H9 (cell line): ENCODE results near the gene METRN. TPM values are rescaled to one million over a fixed set of nuclear protein-coding genes. Genes with fewer than 3 reads are reported as not detected.

Experiments used
- DNase-seq: peaks from one replicate; pipeline ENCODE4 v3.0.0-alpha.2; 2017
- H2AFZ ChIP-seq: one replicate; pipeline ENCODE4 v1.6.1; 2013; ENCODE audit warnings: mild to moderate bottlenecking, low read length, control low read depth, moderate library complexity
- H2AK5ac ChIP-seq: 2 replicates; pipeline ENCODE4 v1.6.1; 2013; ENCODE audit warnings: low read length, control low read depth, mixed read lengths; ENCODE audit not compliant: insufficient read length
- H2BK120ac ChIP-seq: one replicate; pipeline ENCODE4 v1.6.1; 2013; ENCODE audit warnings: low read depth, mild to moderate bottlenecking, low read length, control low read depth, inconsistent platforms; ENCODE audit not compliant: poor library complexity, severe bottlenecking
- H2BK12ac ChIP-seq: 2 replicates; pipeline ENCODE4 v1.6.1; 2013; ENCODE audit warnings: low read length, control low read depth, mixed read lengths, low read depth; ENCODE audit not compliant: insufficient read length
- H2BK15ac ChIP-seq: 2 replicates; pipeline ENCODE4 v1.6.1; 2013; ENCODE audit warnings: low read depth, low read length, control low read depth
- H2BK20ac ChIP-seq: one replicate; pipeline ENCODE4 v1.6.1; 2013; ENCODE audit warnings: low read depth, mild to moderate bottlenecking, low read length, control low read depth, inconsistent platforms; ENCODE audit not compliant: poor library complexity, severe bottlenecking
- H2BK5ac ChIP-seq: 2 replicates; pipeline ENCODE4 v1.6.1; 2013; ENCODE audit warnings: low read length, control low read depth, mixed read lengths; ENCODE audit not compliant: insufficient read length
- H3K14ac ChIP-seq: 2 replicates; pipeline ENCODE4 v1.6.1; 2013; ENCODE audit warnings: low read length, control low read depth; ENCODE audit not compliant: insufficient read depth
- H3K18ac ChIP-seq: 2 replicates; pipeline ENCODE4 v1.6.1; 2013; ENCODE audit warnings: low read depth, mild to moderate bottlenecking, mixed read lengths, low read length, control low read depth; ENCODE audit not compliant: insufficient read length
- H3K23ac ChIP-seq: 2 replicates; pipeline ENCODE4 v1.6.1; 2013; ENCODE audit warnings: low read length, control low read depth, mixed read lengths, low read depth; ENCODE audit not compliant: insufficient read length
- H3K23me2 ChIP-seq: 2 replicates; pipeline ENCODE4 v1.6.1; 2013; ENCODE audit warnings: low read depth, mild to moderate bottlenecking, mixed read lengths, low read length, control low read depth; ENCODE audit not compliant: insufficient read length, poor library complexity, severe bottlenecking
- H3K27ac ChIP-seq: 2 replicates; pipeline ENCODE4 v1.5.1; 2013; ENCODE audit warnings: low read length, control low read depth, mixed read lengths, low read depth; ENCODE audit not compliant: insufficient read length
- H3K27me3 ChIP-seq: 2 replicates; pipeline ENCODE4 v1.6.1; 2013; ENCODE audit warnings: low read length, control low read depth, inconsistent platforms; ENCODE audit not compliant: insufficient read depth
- H3K4ac ChIP-seq: 2 replicates; pipeline ENCODE4 v1.6.1; 2013; ENCODE audit warnings: low read depth, mild to moderate bottlenecking, control low read depth, inconsistent platforms, low read length, moderate library complexity
- H3K4me1 ChIP-seq: 2 replicates; pipeline ENCODE4 v1.6.1; 2013; ENCODE audit warnings: low read length, control low read depth, inconsistent platforms; ENCODE audit not compliant: insufficient read depth
- H3K4me2 ChIP-seq: 2 replicates; pipeline ENCODE4 v1.6.1; 2013; ENCODE audit warnings: low read length, control low read depth, mixed read lengths; ENCODE audit not compliant: insufficient read length, insufficient read depth
- H3K56ac ChIP-seq: 2 replicates; pipeline ENCODE4 v1.6.1; 2013; ENCODE audit warnings: low read depth, mild to moderate bottlenecking, mixed read lengths, low read length, control low read depth; ENCODE audit not compliant: insufficient read length
- H3K79me1 ChIP-seq: 2 replicates; pipeline ENCODE4 v1.6.1; 2013; ENCODE audit warnings: low read depth, mild to moderate bottlenecking, moderate library complexity, low read length, control low read depth, inconsistent platforms; ENCODE audit not compliant: insufficient read depth, poor library complexity, severe bottlenecking
- H3K79me2 ChIP-seq: 2 replicates; pipeline ENCODE4 v1.6.1; 2013; ENCODE audit warnings: low read length, control low read depth, inconsistent platforms; ENCODE audit not compliant: insufficient read depth
- H3K9ac ChIP-seq: 2 replicates; pipeline ENCODE4 v1.6.1; 2013; ENCODE audit warnings: low read length, control low read depth, mixed read lengths; ENCODE audit not compliant: insufficient read length; ENCODE audit errors: extremely low read depth
- H3K9me3 ChIP-seq: one replicate; pipeline ENCODE4 v1.6.1; 2013; ENCODE audit warnings: low read depth, low read length, inconsistent platforms; ENCODE audit not compliant: control insufficient read depth
- H3T11ph ChIP-seq: one replicate; pipeline ENCODE4 v1.6.1; 2013; ENCODE audit warnings: mild to moderate bottlenecking, low read length, control low read depth, inconsistent platforms
- H4K20me1 ChIP-seq: one replicate; pipeline ENCODE4 v1.6.1; 2013; ENCODE audit not compliant: control insufficient read depth, insufficient read length, insufficient read depth
- H4K5ac ChIP-seq: 2 replicates; pipeline ENCODE4 v1.6.1; 2013; ENCODE audit warnings: low read depth, mild to moderate bottlenecking, mixed read lengths, low read length, control low read depth; ENCODE audit not compliant: insufficient read length
- H4K8ac ChIP-seq: replicated peaks from 2 replicates; pipeline ENCODE4 v1.6.1; 2013; ENCODE audit warnings: low read length, control low read depth, mixed read lengths, low read depth; ENCODE audit not compliant: insufficient read length
- H4K91ac ChIP-seq: 2 replicates; pipeline ENCODE4 v1.6.1; 2013; ENCODE audit warnings: low read depth, mild to moderate bottlenecking, moderate library complexity, mixed read lengths, low read length, control low read depth; ENCODE audit not compliant: insufficient read length
- H3K27ac Mint-ChIP-seq, 3 experiments: 2 replicates in 2 of 3; 3 replicates in 1 of 3; pipeline ENCODE4 v1.8.0; 2020 to 2021; ENCODE audit warnings: mixed read lengths in 3 of 3, mild to moderate bottlenecking in 1 of 3, moderate library complexity in 1 of 3
- H3K27me3 Mint-ChIP-seq: 2 replicates; pipeline ENCODE4 v1.8.0; 2021; ENCODE audit warnings: low read depth, mild to moderate bottlenecking, moderate library complexity, mixed read lengths
- H3K36me3 Mint-ChIP-seq, 3 experiments: 2 replicates in 2 of 3; 3 replicates in 1 of 3; pipeline ENCODE4 v1.8.0; 2020 to 2021; ENCODE audit warnings: low read depth in 3 of 3, mixed read lengths in 3 of 3; ENCODE audit not compliant: insufficient read depth in 1 of 3
- H3K4me1 Mint-ChIP-seq, 2 experiments: 2 replicates each; pipeline ENCODE4 v1.8.0; 2020; ENCODE audit warnings: mixed read lengths in 2 of 2
- H3K4me3 Mint-ChIP-seq, 2 experiments: 2 replicates in 1 of 2; 3 replicates in 1 of 2; pipeline ENCODE4 v1.8.0; 2020 to 2021; ENCODE audit warnings: mild to moderate bottlenecking in 2 of 2, mixed read lengths in 2 of 2, moderate library complexity in 1 of 2
- H3K9me3 Mint-ChIP-seq, 2 experiments: 2 replicates in 1 of 2; 3 replicates in 1 of 2; pipeline ENCODE4 v1.8.0; 2020; ENCODE audit warnings: mild to moderate bottlenecking in 2 of 2, mixed read lengths in 2 of 2, moderate library complexity in 1 of 2
- CTCF ChIP-seq: fragments of 200-600 bp; sonication (generic); conservative IDR thresholded peaks from 3 replicates; pipeline ENCODE4 v1.8.0; 2021; ENCODE audit warnings: antibody characterized with exemption, mild to moderate bottlenecking
- WGBS: extraction: QIAGEN DNeasy Blood & Tissue Kit; methylation state at CpG from one replicate; pipeline ENCODE4 v1.1.7; 2013; ENCODE audit warnings: missing lambda C conversion rate, low lambda C conversion rate, mixed read lengths; ENCODE audit not compliant: insufficient read length; ENCODE audit errors: extremely low coverage; 5-methylcytosine and 5-hydroxymethylcytosine counted together
- total RNA-seq: library from RNA; stranded (reverse); gene quantifications from 2 replicates; pipeline ENCODE4 v1.2.1, GENCODE V29; 2021

Gene METRN
- total RNA-seq, 1 experiment from 2014 or later, result 26.2 TPM

GRCh38 chr16:708019-708418 is 6.9 kb upstream of the METRN start:
- H3K27ac Mint-ChIP-seq, result no peak overlapping the region
- Histone ChIP-seq H2AK5ac (no peak overlapping the region), H3K27me3 (peaks cover 31% of the 10 kb centered on the region; the same call in 1 of the 2 replicates), H4K91ac (no peak overlapping the region), H4K5ac (no peak overlapping the region), H3K9ac (no peak overlapping the region), H3K9me3 (no peaks in the 10 kb centered on the region), H2BK15ac (no peak overlapping the region), H2BK120ac (no peak overlapping the region), H3T11ph (no peak overlapping the region), H3K18ac (no peak overlapping the region), H3K4me1 (no peaks in the 10 kb centered on the region), H2BK5ac (no peak overlapping the region), H4K8ac (no peak overlapping the region), H2AFZ (no peak overlapping the region), H2BK12ac (no peak overlapping the region), H4K20me1 (no peaks in the 10 kb centered on the region), H2BK20ac (no peak overlapping the region), H3K4ac (no peak overlapping the region), H3K4me2 (no peak overlapping the region), H3K27ac (no peak overlapping the region), H3K23ac (no peak overlapping the region), H3K79me2 (no peaks in the 10 kb centered on the region), H3K23me2 (peaks cover 4% of the 10 kb centered on the region), H3K56ac (no peak overlapping the region), H3K14ac (no peak overlapping the region), H3K79me1 (no peaks in the 10 kb centered on the region)
- no peak for TF ChIP-seq CTCF
- no peaks in the 10 kb centered on the region for H3K36me3 Mint-ChIP-seq
- H3K27me3 Mint-ChIP-seq, result peaks cover 81% of the 10 kb centered on the region
- peaks cover 3 to 10% of the 10 kb centered on the region in 2 experiments; a peak in 3 of 4 replicates for H3K4me1 Mint-ChIP-seq
- H3K4me3 Mint-ChIP-seq, result peak overlapping the region in 1 of 2 experiments; percentile 48; a peak in 2 of 5 replicates
- H3K9me3 Mint-ChIP-seq, result peaks cover 0 to 2% of the 10 kb centered on the region in 2 experiments; a peak in 2 of 5 replicates
- WGBS, result no CpG with 5 or more reads among the region's 3 CpGs
- DNase-seq, result no peak
